ENCODE results near the gene CCL14. TPM values are rescaled to one million over a fixed set of nuclear protein-coding genes. Genes with fewer than 3 reads are reported as not detected.

CCL14 gene
- total and polyA plus RNA-seq, 4 donors = 2.9 to 66.0 (median 28.3) TPM

DNA sequence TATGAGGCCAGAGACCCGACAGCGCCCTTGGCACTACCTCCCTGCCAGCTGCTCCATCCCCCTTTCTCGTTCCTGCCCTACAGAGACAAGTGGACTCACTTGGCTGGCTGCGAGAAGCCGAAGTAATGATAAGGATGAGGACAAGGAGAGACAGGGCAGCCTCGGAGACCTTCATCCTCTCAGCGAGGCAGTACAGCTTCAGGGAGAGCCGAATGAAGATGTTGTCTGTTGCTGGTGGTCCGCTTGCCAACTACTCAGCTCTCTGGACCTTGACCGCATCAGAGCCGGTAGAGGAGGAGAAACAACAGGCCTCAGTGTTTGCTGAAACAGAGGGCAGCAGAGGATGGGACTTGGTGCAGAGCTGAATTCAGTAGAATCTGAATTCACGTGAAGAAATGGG lies 5.3 kb downstream of the CCL14 start, which contains the start of gene CCL16:
TSS of gene CCL16 (minus strand) at position 252 of the 400 bp plus-strand sequence. CDS start at position 175, 77 bp downstream.
- WGBS, 2 donors = 90 to 93% methylated on average over 12 of the region's 12 CpGs
- ATAC-seq (ENCODE audit: insufficient read depth, low FRiP score) = no peak
- H3K4me1 ChIP-seq (ENCODE audit: control insufficient read depth in 5 of 5, insufficient read depth in 5 of 5, low read length in 5 of 5) = peaks cover 0 to 8% (median 0%) of the 10 kb centered on the region in 5 donors
- no peak within 1 kb of the TSS for H3K27ac ChIP-seq (ENCODE audit: low read depth in 1 of 2, low read length in 1 of 2)
- no peaks in the 10 kb centered on the region for H3K27me3 ChIP-seq (ENCODE audit: control insufficient read depth in 3 of 3, insufficient read depth in 3 of 3, low read length in 2 of 3)
- no peaks in the 10 kb centered on the region for H3K9me3 ChIP-seq (ENCODE audit: control insufficient read depth in 4 of 4, insufficient read depth in 3 of 4, low read length in 3 of 4)
- no peak for DNase-seq
- TF ChIP-seq, protein P1, sequence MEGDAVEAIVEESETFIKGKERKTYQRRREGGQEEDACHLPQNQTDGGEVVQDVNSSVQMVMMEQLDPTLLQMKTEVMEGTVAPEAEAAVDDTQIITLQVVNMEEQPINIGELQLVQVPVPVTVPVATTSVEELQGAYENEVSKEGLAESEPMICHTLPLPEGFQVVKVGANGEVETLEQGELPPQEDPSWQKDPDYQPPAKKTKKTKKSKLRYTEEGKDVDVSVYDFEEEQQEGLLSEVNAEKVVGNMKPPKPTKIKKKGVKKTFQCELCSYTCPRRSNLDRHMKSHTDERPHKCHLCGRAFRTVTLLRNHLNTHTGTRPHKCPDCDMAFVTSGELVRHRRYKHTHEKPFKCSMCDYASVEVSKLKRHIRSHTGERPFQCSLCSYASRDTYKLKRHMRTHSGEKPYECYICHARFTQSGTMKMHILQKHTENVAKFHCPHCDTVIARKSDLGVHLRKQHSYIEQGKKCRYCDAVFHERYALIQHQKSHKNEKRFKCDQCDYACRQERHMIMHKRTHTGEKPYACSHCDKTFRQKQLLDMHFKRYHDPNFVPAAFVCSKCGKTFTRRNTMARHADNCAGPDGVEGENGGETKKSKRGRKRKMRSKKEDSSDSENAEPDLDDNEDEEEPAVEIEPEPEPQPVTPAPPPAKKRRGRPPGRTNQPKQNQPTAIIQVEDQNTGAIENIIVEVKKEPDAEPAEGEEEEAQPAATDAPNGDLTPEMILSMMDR (IDR thresholded peaks at IDR 0.05; ENCODE audit: control extremely low read depth, extremely low read depth) = no peak
- H3K36me3 ChIP-seq (ENCODE audit: control insufficient read depth in 4 of 4, insufficient read depth in 4 of 4, low read length in 4 of 4) = no peaks in the 10 kb centered on the region
- no peak within 1 kb of the TSS for H3K4me3 ChIP-seq
- H3K9ac ChIP-seq (ENCODE audit: insufficient read depth in 1 of 2, low read length in 2 of 2) = no peak within 1 kb of the TSS

DNA sequence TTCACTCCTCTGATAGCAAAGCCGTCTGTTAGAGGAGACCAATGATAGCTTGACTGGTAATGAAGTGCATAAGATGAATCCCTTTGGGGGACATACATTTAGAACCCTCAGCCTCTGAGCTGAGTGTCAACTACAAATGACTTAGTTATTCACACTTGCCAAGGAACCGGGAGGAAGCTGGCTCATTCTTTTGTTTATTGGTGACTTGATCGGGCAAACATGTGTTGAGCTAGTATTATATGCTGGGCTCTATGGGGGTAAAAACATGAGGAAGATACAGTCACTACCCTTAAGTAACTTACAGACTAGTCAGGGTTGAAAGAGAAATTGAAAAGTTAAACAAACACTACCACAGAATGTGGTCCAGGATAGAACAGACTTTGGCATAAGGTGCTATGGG lies 8.2 kb downstream of the CCL14 start:
- no peak overlapping the region for H3K4me3 ChIP-seq
- H3K4me1 ChIP-seq (ENCODE audit: control insufficient read depth in 5 of 5, insufficient read depth in 5 of 5, low read length in 5 of 5) = peaks cover 0 to 2% (median 0%) of the 10 kb centered on the region in 5 donors
- TF ChIP-seq, protein P1 (IDR thresholded peaks at IDR 0.05; ENCODE audit: control extremely low read depth, extremely low read depth) = no peak
- 57 to 80% methylated on average over 3 of the region's 3 CpGs for WGBS, 2 donors
- no peak for ATAC-seq (ENCODE audit: insufficient read depth, low FRiP score)
- H3K27ac ChIP-seq (ENCODE audit: low read depth in 1 of 2, low read length in 1 of 2) = no peak overlapping the region
- H3K36me3 ChIP-seq (ENCODE audit: control insufficient read depth in 4 of 4, insufficient read depth in 4 of 4, low read length in 4 of 4) = no peaks in the 10 kb centered on the region
- no peaks in the 10 kb centered on the region for H3K27me3 ChIP-seq (ENCODE audit: control insufficient read depth in 3 of 3, insufficient read depth in 3 of 3, low read length in 2 of 3)
- no peak for DNase-seq
- H3K9ac ChIP-seq (ENCODE audit: insufficient read depth in 1 of 2, low read length in 2 of 2) = no peak overlapping the region
- no peaks in the 10 kb centered on the region for H3K9me3 ChIP-seq (ENCODE audit: control insufficient read depth in 4 of 4, insufficient read depth in 3 of 4, low read length in 3 of 4)

DNA sequence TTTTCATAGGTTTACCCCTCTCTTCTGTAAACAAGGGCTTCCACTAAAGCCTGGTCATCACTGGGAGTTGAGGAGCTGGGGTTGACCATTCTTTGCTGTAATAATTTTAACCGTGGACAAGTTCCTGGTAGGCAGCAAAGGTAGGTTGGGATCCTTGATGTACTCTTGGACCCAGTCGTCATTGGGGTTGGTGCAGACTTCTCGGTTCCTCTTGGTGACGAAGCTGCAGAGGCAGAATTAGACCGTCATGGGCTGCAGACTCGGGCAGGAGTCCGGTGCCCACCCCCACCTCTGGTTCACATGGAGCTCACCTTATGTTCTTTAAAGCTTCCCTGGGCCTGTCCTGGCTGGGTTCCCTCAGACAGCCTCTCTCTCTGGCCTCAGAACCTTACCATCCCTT lies 9.0 kb downstream of the CCL14 start:
- Histone ChIP-seq H3K27me3 (ENCODE audit: control insufficient read depth in 3 of 3, insufficient read depth in 3 of 3, low read length in 2 of 3) (no peaks in the 10 kb centered on the region), H3K9ac (ENCODE audit: insufficient read depth in 1 of 2, low read length in 2 of 2) (no peak overlapping the region), H3K4me3 (no peak overlapping the region), H3K9me3 (ENCODE audit: control insufficient read depth in 4 of 4, insufficient read depth in 3 of 4, low read length in 3 of 4) (no peaks in the 10 kb centered on the region), H3K4me1 (ENCODE audit: control insufficient read depth in 5 of 5, insufficient read depth in 5 of 5, low read length in 5 of 5) (peaks cover 0 to 2% (median 0%) of the 10 kb centered on the region in 5 donors), H3K27ac (ENCODE audit: low read depth in 1 of 2, low read length in 1 of 2) (no peak overlapping the region), H3K36me3 (ENCODE audit: control insufficient read depth in 4 of 4, insufficient read depth in 4 of 4, low read length in 4 of 4) (no peaks in the 10 kb centered on the region)
- TF ChIP-seq, protein P1 (IDR thresholded peaks at IDR 0.05; ENCODE audit: control extremely low read depth, extremely low read depth) = no peak
- no peak for DNase-seq
- no peak for ATAC-seq (ENCODE audit: insufficient read depth, low FRiP score)
- WGBS, 2 donors = 92 to 97% methylated on average over 7 of the region's 7 CpGs

All from lung (tissue), 12 donors.